IMR-90 (cell line): ENCODE measurements around the gene CUBN. TPM values are rescaled to one million over a fixed set of nuclear protein-coding genes. Genes with fewer than 3 reads are reported as not detected.

Experiments used
- ATAC-seq: fragments of 200-7000 bp; cut with Tn5 transposase; 2 replicates; pipeline ENCODE4 v1.9.1; 2020; ENCODE audit warnings: low read depth, mild to moderate bottlenecking, moderate library complexity
- BruUV-seq: library from RNA; stranded (reverse); fragments of 400-500 nt; replicated peaks from 2 replicates; lab custom pipeline; 2021; lab: Mats Ljungman, UMichigan
- CTCF ChIA-PET: fragments of 300-600 bp; formaldehyde crosslinking; extraction: SDS; loops from one replicate; lab custom pipeline; 2021; ENCODE audit warnings: antibody characterized with exemption; lab: Yijun Ruan, JAX
- POLR2A ChIA-PET: fragments of 300-600 bp; sonication (Branson Sonifier 250); formaldehyde crosslinking; loops from one replicate; lab custom pipeline; 2022; ENCODE audit warnings: antibody characterized with exemption; ENCODE audit not compliant: unreplicated experiment; lab: Charles Lee
- DNase-seq: peaks from one replicate; pipeline ENCODE4 v3.0.0; 2013
- H2AFZ ChIP-seq: replicated peaks from 2 replicates; pipeline ENCODE3; 2013; ENCODE audit warnings: low read length, mild to moderate bottlenecking; ENCODE audit not compliant: poor library complexity
- H2AK5ac ChIP-seq: 2 replicates; pipeline ENCODE4 v1.6.1; 2013; ENCODE audit warnings: low read depth, low read length, inconsistent platforms
- H2AK9ac ChIP-seq: replicated peaks from 2 replicates; pipeline ENCODE3; 2013; ENCODE audit warnings: mild to moderate bottlenecking, low read depth, low read length, moderate library complexity; ENCODE audit not compliant: poor library complexity
- H2BK120ac ChIP-seq: 2 replicates; pipeline ENCODE4 v1.6.1; 2013; ENCODE audit warnings: low read depth, low read length, inconsistent platforms
- H2BK15ac ChIP-seq: 3 replicates; pipeline ENCODE4 v1.6.1; 2013; ENCODE audit warnings: low read depth, low read length, inconsistent platforms
- H2BK20ac ChIP-seq: 2 replicates; pipeline ENCODE4 v1.6.1; 2013; ENCODE audit warnings: low read depth, mild to moderate bottlenecking, inconsistent platforms, low read length, moderate library complexity
- H2BK5ac ChIP-seq: 2 replicates; pipeline ENCODE4 v1.6.1; 2013; ENCODE audit warnings: mild to moderate bottlenecking, low read depth, low read length, inconsistent platforms; ENCODE audit not compliant: poor library complexity, severe bottlenecking
- H3K14ac ChIP-seq: replicated peaks from 2 replicates; pipeline ENCODE4 v1.6.1; 2013; ENCODE audit warnings: low read depth, low read length, inconsistent platforms
- H3K18ac ChIP-seq: 2 replicates; pipeline ENCODE4 v1.6.1; 2013; ENCODE audit warnings: low read depth, low read length, control low read depth
- H3K23ac ChIP-seq: 2 replicates; pipeline ENCODE4 v1.6.1; 2013; ENCODE audit warnings: low read depth, low read length, inconsistent platforms
- H3K27ac ChIP-seq: 2 replicates; pipeline ENCODE4 v1.5.1; 2013; ENCODE audit warnings: mild to moderate bottlenecking, control low read depth, low read length; ENCODE audit not compliant: insufficient read depth
- H3K27me3 ChIP-seq: 2 replicates; pipeline ENCODE4 v1.6.1; 2013; ENCODE audit warnings: low read length; ENCODE audit not compliant: control insufficient read depth, insufficient read depth
- H3K36me3 ChIP-seq: 2 replicates; pipeline ENCODE4 v1.6.1; 2013; ENCODE audit warnings: low read length, mixed read lengths; ENCODE audit not compliant: control insufficient read depth, insufficient read depth
- H3K4ac ChIP-seq: 2 replicates; pipeline ENCODE4 v1.6.1; 2013; ENCODE audit warnings: low read depth, low read length, inconsistent platforms
- H3K4me1 ChIP-seq: 2 replicates; pipeline ENCODE4 v1.6.1; 2013; ENCODE audit warnings: low read length, mixed read lengths; ENCODE audit not compliant: control insufficient read depth, insufficient read depth
- H3K4me2 ChIP-seq: 2 replicates; pipeline ENCODE4 v1.6.1; 2013; ENCODE audit warnings: low read depth, mild to moderate bottlenecking, control low read depth, low read length, moderate library complexity
- H3K4me3 ChIP-seq: 2 replicates; pipeline ENCODE4 v1.5.1; 2013; ENCODE audit warnings: low read depth, mild to moderate bottlenecking, control low read depth, low read length, moderate library complexity; ENCODE audit not compliant: insufficient read depth
- H3K56ac ChIP-seq: 2 replicates; pipeline ENCODE4 v1.6.1; 2013; ENCODE audit warnings: low read length, inconsistent platforms; ENCODE audit not compliant: insufficient read depth; ENCODE audit errors: extremely low read depth
- H3K79me1 ChIP-seq, 2 experiments: 2 replicates each; pipeline ENCODE4 v1.6.1; 2013; ENCODE audit warnings: low read length in 2 of 2, inconsistent platforms in 1 of 2, low read depth in 1 of 2
- H3K9ac ChIP-seq: 2 replicates; pipeline ENCODE4 v1.6.1; 2013; ENCODE audit warnings: low read depth, low read length, control low read depth
- H3K9me1 ChIP-seq: 2 replicates; pipeline ENCODE4 v1.6.1; 2013; ENCODE audit warnings: low read length, inconsistent platforms; ENCODE audit not compliant: insufficient read depth
- H3K9me3 ChIP-seq: 2 replicates; pipeline ENCODE4 v1.6.1; 2013; ENCODE audit warnings: low read length; ENCODE audit not compliant: control insufficient read depth, insufficient read depth
- H4K20me1 ChIP-seq: 2 replicates; pipeline ENCODE4 v1.6.1; 2013; ENCODE audit warnings: low read length, inconsistent platforms; ENCODE audit not compliant: insufficient read depth
- H4K5ac ChIP-seq: 2 replicates; pipeline ENCODE4 v1.6.1; 2013; ENCODE audit warnings: mild to moderate bottlenecking, low read depth, low read length, control low read depth
- H4K8ac ChIP-seq, 2 experiments: 2 replicates each; pipeline ENCODE4 v1.6.1; 2013; ENCODE audit warnings: low read depth in 2 of 2, low read length in 2 of 2, control low read depth in 1 of 2, inconsistent platforms in 1 of 2
- H4K91ac ChIP-seq: 2 replicates; pipeline ENCODE4 v1.6.1; 2013; ENCODE audit warnings: low read depth, low read length, inconsistent platforms; ENCODE audit not compliant: insufficient read depth
- BHLHE40 ChIP-seq: fragments of 150-350 bp; IDR thresholded peaks from 2 replicates; pipeline ENCODE4 v1.6.1; 2016; ENCODE audit warnings: mild to moderate bottlenecking, low read depth, low read length
- CEBPB ChIP-seq: IDR thresholded peaks from 2 replicates; pipeline ENCODE4 v1.6.1; 2012; ENCODE audit warnings: low read depth, low read length, improper control_type of control experiment
- CHD1 ChIP-seq: IDR thresholded peaks from 2 replicates; pipeline ENCODE4 v1.6.1; 2012; ENCODE audit warnings: low read depth, low read length, improper control_type of control experiment
- FOS ChIP-seq: fragments of 150-350 bp; IDR thresholded peaks from 2 replicates; pipeline ENCODE4 v1.6.1; 2016; ENCODE audit warnings: low read depth, low read length
- MAZ ChIP-seq: IDR thresholded peaks from 2 replicates; pipeline ENCODE4 v1.6.1; 2012; ENCODE audit warnings: low read depth, mild to moderate bottlenecking, low read length, improper control_type of control experiment, moderate library complexity, borderline replicate concordance
- MXI1 ChIP-seq: IDR thresholded peaks from 2 replicates; pipeline ENCODE4 v1.6.1; 2012; ENCODE audit warnings: low read depth, mild to moderate bottlenecking, low read length, moderate library complexity, borderline replicate concordance
- POLR2A ChIP-seq: IDR thresholded peaks from 2 replicates; pipeline ENCODE4 v1.6.1; 2012; ENCODE audit warnings: mild to moderate bottlenecking, low read depth, low read length
- RCOR1 ChIP-seq: IDR thresholded peaks from 2 replicates; pipeline ENCODE4 v1.6.1; 2012; ENCODE audit warnings: mild to moderate bottlenecking, low read length, improper control_type of control experiment; ENCODE audit not compliant: insufficient replicate concordance
- SMC3 ChIP-seq: fragments of 150-350 bp; IDR thresholded peaks from 2 replicates; pipeline ENCODE4 v1.6.1; 2016; ENCODE audit warnings: low read depth, mild to moderate bottlenecking, antibody characterized with exemption, low read length, moderate library complexity
- USF2 ChIP-seq: fragments of 150-350 bp; IDR thresholded peaks from 2 replicates; pipeline ENCODE4 v1.6.1; 2017; ENCODE audit warnings: mild to moderate bottlenecking, antibody characterized with exemption, low read length, low read depth
- WGBS, 2 experiments: methylation state at CpG; one replicate each; pipeline versions ENCODE4 v1.1.5 to v1.1.7; 2013; ENCODE audit warnings: missing lambda C conversion rate in 2 of 2; ENCODE audit not compliant: insufficient read length in 1 of 2; ENCODE audit errors: extremely low coverage in 2 of 2; 5-methylcytosine and 5-hydroxymethylcytosine counted together
- dilution Hi-C: fragments of 300-500 bp; cut with HindIII; formaldehyde crosslinking; loops from one replicate; pipeline ENCODE4 v1.14.3; 2018; ENCODE audit warnings: low sequenced_read_pairs; ENCODE audit not compliant: unreplicated experiment
- in situ Hi-C: fragments of 300-500 bp; cut with MboI; formaldehyde crosslinking; loops from 3 replicates; pipeline ENCODE4 v1.14.3; 2019; ENCODE audit warnings: low sequenced_read_pairs, inconsistent platforms, mixed read lengths
- intact Hi-C: fragments of 100-400 bp; cut with micrococcal nuclease; formaldehyde crosslinking; loops from 2 replicates; pipeline ENCODE4 v1.10.0; 2022
- polyA plus RNA-seq, 3 experiments: library from polyadenylated mRNA; depleted of rRNA; stranded (reverse); fragments of >200 nt; gene quantifications; 2 replicates each; pipeline ENCODE4 v1.2.3, GENCODE V29; 2012; ENCODE audit warnings: low replicate concordance in 1 of 3
- total RNA-seq: library from RNA; depleted of rRNA; stranded (reverse); fragments of >200 nt; gene quantifications from 2 replicates; pipeline ENCODE4 v1.2.3, GENCODE V29; 2012
- TF ChIP-seq, protein P1 (sequence below): conservative IDR thresholded peaks from 2 replicates; pipeline ENCODE4 v1.5.1; 2012; ENCODE audit warnings: mild to moderate bottlenecking, low read depth, low read length, improper control_type of control experiment

CUBN gene
- total and polyA plus RNA-seq, 2 of the 4 experiments (the other 2 are of a cell fraction) = 0.19 to 0.54 TPM

DNA sequence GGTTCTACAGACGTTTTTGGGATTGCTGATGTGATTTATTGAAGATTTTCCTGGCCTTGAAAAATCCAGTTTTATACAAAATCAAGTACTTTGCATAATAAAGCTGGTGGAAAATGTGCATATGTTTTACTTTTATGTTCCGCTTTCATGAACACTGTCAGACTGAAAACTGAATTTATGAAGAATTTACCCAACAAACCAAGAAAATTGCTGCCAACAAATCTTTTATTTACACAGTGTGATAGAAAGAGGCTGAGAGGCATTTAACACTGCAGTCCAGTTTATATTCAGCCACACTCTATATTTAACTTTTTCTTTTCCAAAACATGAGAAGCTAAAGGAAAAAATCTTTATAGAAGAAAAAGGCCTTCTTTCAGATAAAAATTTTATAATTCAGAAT is 277.0 kb downstream of the CUBN start:
- H2BK20ac ChIP-seq = no peak overlapping the region
- dilution Hi-C loops = no loop called here

More for the DNA sequence above, 277.0 kb downstream of the CUBN start:
- Histone ChIP-seq H3K27ac (no peak overlapping the region), H4K91ac (no peak overlapping the region), H3K9me1 (peaks cover 5% of the 10 kb centered on the region), H3K79me1 (no peaks in the 10 kb centered on the region), H4K8ac (no peak overlapping the region), H3K36me3 (no peaks in the 10 kb centered on the region), H3K9ac (no peak overlapping the region), H3K14ac (no peak overlapping the region), H4K20me1 (no peaks in the 10 kb centered on the region), H3K4me3 (no peak overlapping the region), H4K5ac (no peak overlapping the region), H3K18ac (no peak overlapping the region), H2BK5ac (no peak overlapping the region), H3K23ac (no peak overlapping the region), H3K27me3 (no peaks in the 10 kb centered on the region), H3K9me3 (no peaks in the 10 kb centered on the region), H2AFZ (no peak overlapping the region), H2AK9ac (no peak overlapping the region), H3K4ac (no peak overlapping the region), H2AK5ac (no peak overlapping the region), H3K4me2 (no peak overlapping the region), H3K56ac (no peak overlapping the region), H3K4me1 (peaks cover 3% of the 10 kb centered on the region), H2BK120ac (no peak overlapping the region), H2BK15ac (no peak overlapping the region)
- TF ChIP-seq USF2 (no peak), CHD1 (no peak), CEBPB (no peak), BHLHE40 (no peak), RCOR1 (no peak), MXI1 (no peak), FOS (no peak), POLR2A (no peak), MAZ (no peak), SMC3 (no peak)
- TF ChIP-seq, protein P1, sequence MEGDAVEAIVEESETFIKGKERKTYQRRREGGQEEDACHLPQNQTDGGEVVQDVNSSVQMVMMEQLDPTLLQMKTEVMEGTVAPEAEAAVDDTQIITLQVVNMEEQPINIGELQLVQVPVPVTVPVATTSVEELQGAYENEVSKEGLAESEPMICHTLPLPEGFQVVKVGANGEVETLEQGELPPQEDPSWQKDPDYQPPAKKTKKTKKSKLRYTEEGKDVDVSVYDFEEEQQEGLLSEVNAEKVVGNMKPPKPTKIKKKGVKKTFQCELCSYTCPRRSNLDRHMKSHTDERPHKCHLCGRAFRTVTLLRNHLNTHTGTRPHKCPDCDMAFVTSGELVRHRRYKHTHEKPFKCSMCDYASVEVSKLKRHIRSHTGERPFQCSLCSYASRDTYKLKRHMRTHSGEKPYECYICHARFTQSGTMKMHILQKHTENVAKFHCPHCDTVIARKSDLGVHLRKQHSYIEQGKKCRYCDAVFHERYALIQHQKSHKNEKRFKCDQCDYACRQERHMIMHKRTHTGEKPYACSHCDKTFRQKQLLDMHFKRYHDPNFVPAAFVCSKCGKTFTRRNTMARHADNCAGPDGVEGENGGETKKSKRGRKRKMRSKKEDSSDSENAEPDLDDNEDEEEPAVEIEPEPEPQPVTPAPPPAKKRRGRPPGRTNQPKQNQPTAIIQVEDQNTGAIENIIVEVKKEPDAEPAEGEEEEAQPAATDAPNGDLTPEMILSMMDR = no peak
- ATAC-seq (no peak), DNase-seq (no peak)
- intact Hi-C loops (loop anchor here (1.0 to 5.0 kb wide), 5 partner anchors 114 to 405 kb away; no protein-coding TSS in a partner anchor), in situ Hi-C loops (no loop called here)
- CTCF ChIA-PET = interaction anchor here (0.5 to 1.7 kb wide), 9 partner anchors 11 to 404 kb away, joined by 3 to 8 read pairs (median 3); no protein-coding TSS in a partner anchor
- POLR2A ChIA-PET = interaction anchor here (0.7 kb wide), 1 partner anchor 19 kb away, joined by 3 read pairs; no protein-coding TSS in a partner anchor
- WGBS, 2 experiments = no CpG with 5 or more reads among the region's 2 CpGs
- no TSS peak for BruUV-seq
